ENCODE data around the gene SARM1. TPM values are rescaled to one million over a fixed set of nuclear protein-coding genes. Genes with fewer than 3 reads are reported as not detected.
"Not testable (repeated sequence)": the region's sequence is repeated elsewhere in the genome, so short reads cannot be mapped to it uniquely, and the experiment has no call there.

Gene SARM1
- total RNA-seq, 4 donors from 2014 or later: 6.0 to 22.1 (median 9.5) TPM

GRCh38 chr17:28334666-28335200 lies 36.8 kb upstream of the SARM1 start:
- Histone ChIP-seq H3K4me3 (peak overlapping the region; percentile 79 to 94 (median 91)), H3K36me3 (peaks cover 0 to under 1% (median 0%) of the 10 kb centered on the region in 4 donors), H3K9me3 (no peaks in the 10 kb centered on the region), H3K27me3 (no peaks in the 10 kb centered on the region), H3K27ac (peak overlapping the region; percentile 94 to 97 (median 96)), H3K4me1 (peaks cover 13 to 42% (median 25%) of the 10 kb centered on the region in 4 donors)
- DNase-seq: no peak
- intact Hi-C loops (cut with DNase I; ENCODE audit: low total_unique reads): no loop called here
- TF ChIP-seq POLR2A (IDR thresholded peaks at IDR 0.05) (no peak), EP300 (IDR thresholded peaks at IDR 0.05; ENCODE audit: low read depth) (no peak), CTCF (IDR thresholded peaks at IDR 0.05) (no peak), POLR2AphosphoS5 (IDR thresholded peaks at IDR 0.05) (no peak)
- in situ Hi-C loops (cut with MboI; ENCODE audit: low pct_ligation_motif_present in 1 of 4, low pct_unique_long_range_greater_than_20kb in 1 of 4, low sequenced_read_pairs in 3 of 4): no loop called here
- WGBS, 2 donors (ENCODE audit: low coverage in 1 of 2): 8 to 30% methylated on average over 4 to 18 of the region's 18 CpGs

- H3K4me3 ChIP-seq: peak within 1 kb of the TSS; percentile 82 to 94 (median 91)
- in situ Hi-C loops (cut with MboI; ENCODE audit: low pct_ligation_motif_present in 1 of 4, low pct_unique_long_range_greater_than_20kb in 1 of 4, low sequenced_read_pairs in 3 of 4): no loop called here
- H3K4me1 ChIP-seq: peaks cover 13 to 42% (median 25%) of the 10 kb centered on the region in 4 donors
These were observed 36.1 kb upstream of the SARM1 start, which contains the start of the genes IFT20 and TNFAIP1 for GRCh38 chr17:28335201-28335958. Gene IFT20, minus strand, starts transcription at chr17:28335472. Its CDS starts 3,487 bp downstream, at chr17:28331985. Gene TNFAIP1, plus strand, starts transcription at chr17:28335761. Its CDS starts 3,761 bp downstream, at chr17:28339522.

GRCh38 chr17:28335959-28336871 lies 35.3 kb upstream of the SARM1 start:
- H3K4me3 ChIP-seq: peak overlapping the region; percentile 82 to 94 (median 91)
- peak overlapping the region; percentile 94 to 97 (median 96) for H3K27ac ChIP-seq
- H3K36me3 ChIP-seq: peaks cover 0 to 13% (median 3%) of the 10 kb centered on the region in 4 donors
- in situ Hi-C loops (cut with MboI; ENCODE audit: low pct_ligation_motif_present in 1 of 4, low pct_unique_long_range_greater_than_20kb in 1 of 4, low sequenced_read_pairs in 3 of 4) (no loop called here), intact Hi-C loops (cut with DNase I; ENCODE audit: low total_unique reads) (no loop called here)
- no peaks in the 10 kb centered on the region for H3K9me3 ChIP-seq
- H3K4me1 ChIP-seq: peaks cover 13 to 42% (median 25%) of the 10 kb centered on the region in 4 donors
- peak; percentile 64 for DNase-seq
- 5 to 19% methylated on average over 6 to 29 of the region's 29 CpGs for WGBS, 2 donors (ENCODE audit: low coverage in 1 of 2)
- no peaks in the 10 kb centered on the region for H3K27me3 ChIP-seq
- TF ChIP-seq POLR2A (IDR thresholded peaks at IDR 0.05) (no peak), POLR2AphosphoS5 (IDR thresholded peaks at IDR 0.05) (peak; percentile 30 to 70 (median 42))

More at GRCh38 chr17:28335201-28335958, 36.1 kb upstream of the SARM1 start, which contains the start of the genes IFT20 and TNFAIP1:
- Histone ChIP-seq H3K9me3 (no peaks in the 10 kb centered on the region), H3K36me3 (peaks cover 0 to 6% (median 0%) of the 10 kb centered on the region in 4 donors), H3K27me3 (no peaks in the 10 kb centered on the region), H3K27ac (peak within 1 kb of the TSS; percentile 94 to 97 (median 96))
- WGBS, 2 donors (ENCODE audit: low coverage in 1 of 2): 1 to 4% methylated on average over 8 to 62 of the region's 62 CpGs
- intact Hi-C loops (cut with DNase I; ENCODE audit: low total_unique reads): no loop called here
- TF ChIP-seq POLR2A (IDR thresholded peaks at IDR 0.05) (peak; percentile 94), POLR2AphosphoS5 (IDR thresholded peaks at IDR 0.05) (peak; percentile 96 to 98 (median 98)), EP300 (IDR thresholded peaks at IDR 0.05; ENCODE audit: low read depth) (no peak), CTCF (IDR thresholded peaks at IDR 0.05) (no peak)
- DNase-seq: peak; percentile 98

GRCh38 chr17:28338056-28338768 lies 33.3 kb upstream of the SARM1 start:
- DNase-seq: no peak
- Histone ChIP-seq H3K27ac (peak overlapping the region; percentile 10 to 39 (median 24)), H3K36me3 (peaks cover 0 to 32% (median 14%) of the 10 kb centered on the region in 4 donors), H3K4me1 (peaks cover 13 to 40% (median 24%) of the 10 kb centered on the region in 4 donors), H3K27me3 (no peaks in the 10 kb centered on the region), H3K4me3 (no peak overlapping the region), H3K9me3 (no peaks in the 10 kb centered on the region)
- in situ Hi-C loops (cut with MboI; ENCODE audit: low pct_ligation_motif_present in 1 of 4, low pct_unique_long_range_greater_than_20kb in 1 of 4, low sequenced_read_pairs in 3 of 4) (no loop called here), intact Hi-C loops (cut with DNase I; ENCODE audit: low total_unique reads) (no loop called here)
- no peak for TF ChIP-seq POLR2A (IDR thresholded peaks at IDR 0.05)
- TF ChIP-seq EP300 (IDR thresholded peaks at IDR 0.05; ENCODE audit: low read depth): no peak
- TF ChIP-seq POLR2AphosphoS5 (IDR thresholded peaks at IDR 0.05): no peak
- TF ChIP-seq CTCF (IDR thresholded peaks at IDR 0.05): no peak
- 68 to 90% methylated on average over 1 to 5 of the region's 5 CpGs for WGBS, 2 donors (ENCODE audit: low coverage in 1 of 2)

GRCh38 chr17:28338769-28339212 lies 32.7 kb upstream of the SARM1 start:
- intact Hi-C loops (cut with DNase I; ENCODE audit: low total_unique reads); in situ Hi-C loops (cut with MboI; ENCODE audit: low pct_ligation_motif_present in 1 of 4, low pct_unique_long_range_greater_than_20kb in 1 of 4, low sequenced_read_pairs in 3 of 4); H3K9me3 ChIP-seq; H3K27me3 ChIP-seq; DNase-seq; H3K4me3 ChIP-seq: not testable (repeated sequence)
- H3K4me1 ChIP-seq: peaks cover 13 to 34% (median 21%) of the 10 kb centered on the region in 4 donors
- H3K36me3 ChIP-seq: peaks cover 0 to 32% (median 14%) of the 10 kb centered on the region in 4 donors
- 99 to 100% methylated on average over 3 to 8 of the region's 8 CpGs for WGBS, 2 donors (ENCODE audit: low coverage in 1 of 2)
- H3K27ac ChIP-seq: peak overlapping the region in 2 of 4 donors; percentile 10 to 20
